HG03378 (cell line): Measurements from ENCODE around the gene GEMIN7.

Experiments used
- ATAC-seq: cut with Tn5 transposase; IDR thresholded peaks from one replicate; pipeline ENCODE4 v1.9.1; 2021; ENCODE audit warnings: mild to moderate bottlenecking, moderate library complexity; ENCODE audit not compliant: unreplicated experiment

Gene GEMIN7

DNA sequence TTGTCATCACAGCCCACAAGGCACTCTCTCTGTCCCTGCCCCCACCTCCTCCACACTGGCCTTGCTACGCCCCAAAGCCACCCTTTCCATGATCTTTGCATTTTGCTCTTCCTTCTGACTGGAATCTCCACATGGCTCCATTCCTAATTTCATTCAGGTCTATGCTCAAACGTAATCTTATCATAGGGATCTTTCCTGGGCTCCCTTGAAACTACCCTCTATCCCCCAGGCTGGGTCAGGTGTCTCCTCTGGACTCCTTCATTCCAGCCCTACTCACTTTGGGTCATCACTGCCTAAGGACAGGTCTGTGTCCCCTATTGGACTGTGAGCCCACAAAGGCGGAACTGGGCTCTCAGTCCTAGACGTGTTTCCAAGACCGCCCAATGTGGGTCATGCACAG is 3.1 kb downstream of the GEMIN7 start:
- ATAC-seq = no peak

DNA sequence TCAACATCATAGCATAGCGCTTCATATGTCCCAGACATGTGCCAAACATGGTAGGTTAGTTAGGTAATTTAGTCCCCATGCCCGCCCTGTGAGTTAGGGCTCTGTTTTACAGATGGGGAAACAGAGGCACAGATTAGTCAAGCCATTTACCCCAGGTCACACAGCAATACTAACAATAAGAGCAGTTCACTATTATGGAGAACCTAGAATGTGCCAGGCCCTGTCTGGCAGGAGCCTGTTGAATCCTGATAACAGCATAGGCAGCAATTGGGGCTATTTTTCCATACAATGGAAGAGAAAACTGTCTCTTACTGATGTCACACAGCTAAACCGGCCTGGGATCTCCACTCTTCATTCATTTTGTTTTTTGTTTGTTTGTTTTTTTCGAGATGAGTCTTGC is 7.4 kb downstream of the GEMIN7 start:
- no peak for ATAC-seq

DNA sequence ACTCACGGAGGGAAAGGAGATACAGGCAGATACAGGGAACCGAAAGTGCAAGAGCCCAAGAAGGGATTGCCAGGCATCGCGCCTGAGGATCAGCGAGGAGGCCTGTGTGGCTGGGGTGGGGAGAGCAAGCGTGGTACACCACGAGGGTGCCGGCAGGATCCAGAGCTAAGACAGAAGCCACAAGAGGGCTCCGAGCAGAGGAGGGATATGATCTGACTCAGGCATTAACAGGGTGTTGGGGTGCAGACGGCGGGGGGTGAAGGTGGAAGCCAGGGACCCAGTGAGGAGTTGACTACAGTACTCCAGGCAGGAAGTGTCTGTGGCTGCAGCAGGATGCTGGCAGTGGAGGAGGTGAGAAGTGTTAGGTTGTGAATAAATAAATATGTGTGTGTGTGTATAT is 8.5 kb downstream of the GEMIN7 start:
- no peak for ATAC-seq

DNA sequence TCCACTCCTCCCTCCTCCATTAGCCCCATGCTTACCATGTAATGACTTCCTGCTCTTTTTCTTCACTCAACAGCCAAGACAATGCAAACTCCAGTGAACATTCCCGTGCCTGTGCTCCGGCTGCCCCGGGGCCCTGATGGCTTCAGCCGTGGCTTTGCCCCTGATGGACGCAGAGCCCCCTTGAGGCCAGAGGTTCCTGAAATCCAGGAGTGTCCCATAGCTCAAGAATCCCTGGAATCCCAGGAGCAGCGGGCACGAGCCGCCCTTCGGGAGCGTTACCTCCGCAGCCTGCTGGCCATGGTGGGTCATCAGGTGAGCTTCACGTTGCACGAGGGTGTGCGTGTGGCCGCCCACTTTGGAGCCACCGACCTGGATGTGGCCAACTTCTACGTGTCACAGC is 11.0 kb downstream of the GEMIN7 start:
- no peak for ATAC-seq

DNA sequence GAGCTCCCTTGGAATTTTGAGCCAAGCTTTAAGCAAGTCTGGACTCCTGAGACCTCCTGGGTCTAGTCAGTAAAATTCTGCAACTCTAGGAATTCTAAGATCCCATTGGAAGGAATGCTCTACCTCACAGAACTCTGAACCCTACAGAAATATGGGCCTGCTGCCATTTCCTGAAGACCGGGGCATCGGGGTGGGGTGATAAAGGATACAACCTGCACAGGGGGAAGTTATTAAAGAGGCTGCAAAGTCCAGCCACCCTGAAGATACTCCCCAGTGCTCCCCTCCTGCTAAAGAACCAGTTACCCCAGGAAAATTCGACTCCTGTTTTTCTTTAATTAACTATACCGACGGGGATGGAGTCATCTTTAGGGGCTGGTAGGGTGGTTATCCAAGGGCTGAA is 11.5 kb downstream of the GEMIN7 start:
- ATAC-seq = no peak

DNA sequence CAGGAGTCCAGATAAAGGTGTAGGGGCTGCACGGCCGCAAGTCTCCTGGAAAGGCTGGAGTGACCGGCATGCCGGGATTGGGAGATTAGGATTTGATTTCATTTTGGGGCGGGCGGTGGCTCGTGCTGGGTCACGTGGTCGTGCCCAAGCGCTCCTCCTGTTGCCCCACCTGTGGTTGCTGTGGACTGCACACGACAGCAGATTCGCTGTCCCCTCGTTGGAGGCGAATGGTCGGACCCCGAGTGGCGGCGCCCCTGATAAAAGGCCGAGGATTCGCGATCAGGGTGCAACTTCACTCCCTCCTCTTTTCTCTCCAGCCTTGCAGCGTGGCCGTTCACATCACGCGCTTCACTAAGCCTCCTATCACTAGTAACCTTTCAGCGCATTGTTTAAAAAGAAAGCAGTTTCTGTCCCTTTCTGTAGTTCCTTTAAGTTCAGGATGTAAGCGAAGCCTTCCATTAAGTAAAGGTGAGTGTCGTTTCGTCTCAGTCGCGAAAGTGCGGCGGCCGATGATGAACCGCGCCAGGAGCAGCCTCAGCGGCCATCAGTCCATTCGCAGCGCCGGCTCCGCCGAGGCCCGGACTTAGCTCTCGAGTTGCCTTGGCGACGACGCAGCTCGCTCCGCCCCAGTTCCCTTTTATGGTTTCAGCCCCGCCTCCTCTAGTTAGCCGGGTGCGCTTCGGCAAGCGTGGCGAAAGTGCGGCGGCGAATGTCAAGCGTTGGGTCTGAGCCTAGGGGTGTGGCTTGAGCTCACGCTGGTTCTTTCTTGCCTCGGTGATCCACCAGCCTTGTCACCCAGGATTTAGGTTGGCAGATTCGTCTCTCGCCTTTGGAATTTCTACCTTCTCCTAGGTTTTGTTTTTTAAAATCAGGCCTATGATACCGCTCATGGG is 12.2 kb downstream of the GEMIN7 start:
- ATAC-seq = peak; percentile 59

DNA sequence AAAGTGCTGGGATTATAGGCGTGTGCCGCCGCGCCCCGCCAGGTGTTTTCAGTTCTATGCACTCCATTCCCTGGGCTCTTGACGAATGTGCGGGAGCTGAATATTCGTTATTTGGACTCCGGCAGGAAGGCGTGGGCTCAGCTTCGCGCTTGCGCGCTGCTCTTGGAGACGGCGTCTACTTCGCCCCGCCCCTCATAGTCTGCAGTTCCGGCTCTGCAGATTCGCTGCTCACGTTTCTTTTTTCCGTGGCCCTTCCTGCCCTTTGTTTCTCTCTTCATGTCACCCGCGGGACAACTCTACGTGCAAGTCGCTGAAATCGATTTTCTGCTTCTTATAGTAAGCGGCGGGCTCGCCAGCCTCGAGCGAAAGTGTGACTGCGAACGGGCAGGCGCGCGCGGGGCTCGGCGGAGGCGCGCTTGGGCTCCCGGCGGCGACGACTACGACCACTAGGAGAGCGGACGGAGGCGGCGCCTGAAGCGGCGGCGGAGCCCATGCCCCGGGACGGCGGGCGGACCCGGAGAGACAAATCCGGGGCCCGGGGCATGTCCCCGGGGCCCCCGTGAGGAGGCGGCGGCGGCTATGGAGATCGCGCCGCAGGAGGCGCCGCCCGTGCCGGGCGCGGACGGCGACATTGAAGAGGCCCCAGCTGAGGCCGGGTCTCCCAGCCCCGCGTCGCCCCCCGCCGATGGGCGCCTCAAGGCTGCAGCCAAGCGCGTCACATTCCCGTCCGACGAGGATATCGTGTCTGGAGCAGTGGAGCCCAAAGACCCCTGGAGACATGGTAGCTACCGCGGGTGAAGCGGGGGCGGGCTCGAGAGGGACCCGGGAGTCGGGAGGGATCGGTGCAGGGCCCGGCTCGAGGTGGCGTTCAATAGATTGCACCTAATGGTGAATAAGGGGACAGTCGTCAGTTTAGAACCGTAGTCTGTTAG is 14.0 kb downstream of the GEMIN7 start, which contains the start of gene PPP1R37:
Gene PPP1R37 (plus strand): TSS at position 433 of the 932 bp plus-strand sequence. CDS start 147 bp downstream, at position 580.
- peak; percentile 55 for ATAC-seq

DNA sequence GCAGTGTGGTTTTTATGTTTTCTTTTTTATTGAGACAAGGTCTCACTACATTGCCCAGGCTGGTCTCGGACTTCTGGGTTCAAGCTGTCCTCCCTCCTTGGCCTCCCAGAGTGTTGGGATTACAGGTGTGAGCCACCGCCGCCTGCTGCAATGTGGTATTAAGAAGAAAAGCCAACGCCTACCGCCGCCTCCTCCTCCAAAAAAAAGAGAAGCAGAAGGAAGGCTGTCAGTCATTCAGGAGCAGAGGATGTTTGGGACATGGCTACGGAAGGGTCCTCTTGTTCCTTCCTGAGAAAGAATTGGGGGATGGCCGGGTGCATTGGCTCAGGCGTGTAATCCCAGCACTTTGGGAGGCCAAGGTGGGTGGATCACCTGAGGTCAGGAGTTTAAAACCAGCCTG is 15.1 kb downstream of the GEMIN7 start:
- ATAC-seq = no peak

DNA sequence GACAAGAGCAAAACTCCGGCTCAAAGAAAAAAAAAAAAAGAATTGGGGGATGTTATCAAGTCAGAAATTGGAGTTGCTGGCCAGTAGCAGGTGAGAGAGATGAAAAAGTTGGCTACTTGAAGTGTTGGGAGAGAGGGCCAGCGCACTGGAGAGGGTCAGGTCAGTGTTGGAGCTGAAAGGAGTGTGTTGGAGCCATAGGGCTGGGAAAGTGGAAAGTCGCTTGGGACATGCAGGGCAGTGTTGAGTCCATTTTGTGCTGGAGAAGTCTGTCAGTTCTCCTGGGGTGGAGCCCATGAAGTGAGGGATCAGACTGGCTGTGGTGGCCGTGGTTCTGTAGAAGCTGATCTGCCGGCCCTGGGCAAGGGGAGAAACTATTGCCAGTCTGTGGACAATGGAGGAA is 15.6 kb downstream of the GEMIN7 start:
- ATAC-seq = no peak

DNA sequence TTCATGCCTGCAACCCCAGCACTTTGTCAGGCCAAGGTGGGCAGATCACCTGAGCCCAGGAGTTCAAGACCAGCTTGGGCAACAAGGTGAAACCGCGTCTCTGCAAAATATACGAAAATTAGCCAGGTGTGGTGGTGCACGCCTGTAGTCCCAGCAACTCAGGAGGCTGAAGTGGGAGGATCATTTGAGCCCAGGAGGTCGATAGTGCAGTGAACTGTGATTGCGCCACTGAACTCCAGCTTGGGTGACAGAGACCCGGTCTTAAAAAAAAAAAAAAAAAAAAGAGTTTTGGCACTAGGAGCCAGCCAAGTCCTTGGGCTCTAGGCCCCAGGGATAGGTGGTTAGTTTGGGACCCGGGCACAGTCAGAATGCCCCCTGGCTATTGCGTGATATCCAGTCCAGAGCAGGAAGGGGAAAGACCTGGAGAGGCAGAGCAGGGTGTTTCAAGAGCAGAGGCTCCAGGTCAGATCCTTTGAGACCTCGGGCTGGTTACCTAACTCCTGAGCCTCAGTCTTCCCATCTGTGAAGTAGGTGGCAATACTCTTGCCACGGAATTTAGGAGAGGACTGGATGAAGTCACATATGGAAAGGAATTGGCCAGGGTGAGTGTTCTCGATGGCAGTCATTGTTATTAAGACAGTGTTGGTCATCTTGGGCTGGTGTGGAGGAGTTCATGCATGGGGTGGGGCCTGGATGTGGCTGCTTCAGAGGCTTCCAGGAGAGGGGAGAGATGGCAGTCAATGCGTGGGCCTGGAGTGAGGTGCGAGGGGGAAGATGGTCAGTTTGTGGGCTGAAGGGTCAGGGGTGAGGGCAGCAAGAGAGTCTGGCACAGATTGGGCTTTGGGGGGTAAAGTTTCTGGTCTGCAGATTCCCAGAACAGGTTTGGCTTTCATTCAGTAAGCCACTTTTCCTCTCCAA is 16.7 kb downstream of the GEMIN7 start:
- ATAC-seq = no peak

DNA sequence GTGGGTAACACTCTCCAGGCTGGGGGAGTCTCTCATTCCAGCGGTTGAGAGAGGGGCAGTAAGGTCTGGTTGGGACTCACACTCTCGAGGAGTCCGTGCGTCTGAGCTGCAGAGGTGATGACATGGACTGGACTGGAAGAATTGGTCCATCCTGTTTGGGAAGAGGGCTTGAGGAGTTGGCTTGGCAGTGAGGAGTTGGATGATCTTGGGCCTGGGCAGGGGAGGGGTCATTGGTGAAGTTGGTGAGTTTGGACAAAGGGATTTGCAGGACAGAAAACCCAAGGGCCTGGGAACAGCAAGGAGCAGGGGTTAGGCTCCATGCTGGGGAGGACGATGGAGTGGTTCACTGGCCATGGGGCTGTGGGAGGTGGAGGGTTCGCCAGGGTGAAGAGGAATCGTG is 17.6 kb downstream of the GEMIN7 start:
- ATAC-seq = no peak

DNA sequence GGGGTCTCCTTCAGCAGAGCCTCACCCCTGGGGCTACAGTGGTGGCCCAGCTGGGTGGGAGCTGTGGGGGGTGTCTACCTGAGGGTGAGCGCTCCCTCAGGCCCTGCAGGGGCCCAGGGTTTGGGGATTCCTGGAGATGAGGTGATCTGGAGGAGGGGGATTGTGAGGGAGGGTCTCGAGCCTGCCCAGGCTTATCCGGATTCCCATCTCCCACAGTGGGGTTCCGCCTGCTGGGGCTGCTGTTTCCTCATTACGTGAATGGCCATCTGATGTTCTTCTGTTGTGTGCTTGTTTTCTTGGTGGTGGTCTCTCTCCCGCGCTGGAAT is 18.4 kb downstream of the GEMIN7 start:
- ATAC-seq = no peak

DNA sequence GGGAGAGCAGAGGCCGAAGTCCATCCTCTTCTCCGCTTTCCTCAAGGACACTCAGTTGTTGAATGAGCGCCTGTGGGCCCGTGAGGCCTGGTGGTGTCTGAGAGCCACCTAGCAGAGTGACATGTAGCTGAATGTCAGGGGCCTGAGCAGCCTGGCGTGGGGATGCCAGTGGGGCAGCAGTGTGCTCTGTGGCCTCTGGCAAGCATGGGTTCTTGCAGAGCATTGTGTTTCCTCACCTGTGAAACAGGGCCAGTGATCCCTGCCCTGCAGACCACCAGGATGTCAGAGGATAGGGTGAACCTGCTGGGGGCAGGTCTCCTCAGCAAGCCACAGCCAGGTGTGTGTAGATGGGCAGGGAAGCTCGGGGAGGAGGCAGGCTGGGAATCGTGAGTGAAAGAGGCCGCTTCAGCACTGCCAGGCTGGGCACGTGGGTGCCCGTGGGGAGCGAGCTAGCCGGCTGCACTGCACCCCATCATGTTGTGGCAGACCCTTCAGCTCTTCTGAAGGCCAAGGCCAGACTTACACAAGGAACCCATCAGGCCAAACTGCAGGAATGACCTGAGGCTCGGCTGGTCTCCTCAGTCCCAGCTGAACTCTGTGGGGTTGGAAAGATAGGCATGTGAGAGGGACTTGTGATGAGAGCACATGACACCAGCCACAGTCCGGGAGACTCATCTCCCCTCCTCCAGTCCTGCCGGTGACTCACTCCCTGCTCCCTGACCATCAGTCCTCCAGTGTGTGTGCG is 18.9 kb downstream of the GEMIN7 start:
- ATAC-seq = no peak

DNA sequence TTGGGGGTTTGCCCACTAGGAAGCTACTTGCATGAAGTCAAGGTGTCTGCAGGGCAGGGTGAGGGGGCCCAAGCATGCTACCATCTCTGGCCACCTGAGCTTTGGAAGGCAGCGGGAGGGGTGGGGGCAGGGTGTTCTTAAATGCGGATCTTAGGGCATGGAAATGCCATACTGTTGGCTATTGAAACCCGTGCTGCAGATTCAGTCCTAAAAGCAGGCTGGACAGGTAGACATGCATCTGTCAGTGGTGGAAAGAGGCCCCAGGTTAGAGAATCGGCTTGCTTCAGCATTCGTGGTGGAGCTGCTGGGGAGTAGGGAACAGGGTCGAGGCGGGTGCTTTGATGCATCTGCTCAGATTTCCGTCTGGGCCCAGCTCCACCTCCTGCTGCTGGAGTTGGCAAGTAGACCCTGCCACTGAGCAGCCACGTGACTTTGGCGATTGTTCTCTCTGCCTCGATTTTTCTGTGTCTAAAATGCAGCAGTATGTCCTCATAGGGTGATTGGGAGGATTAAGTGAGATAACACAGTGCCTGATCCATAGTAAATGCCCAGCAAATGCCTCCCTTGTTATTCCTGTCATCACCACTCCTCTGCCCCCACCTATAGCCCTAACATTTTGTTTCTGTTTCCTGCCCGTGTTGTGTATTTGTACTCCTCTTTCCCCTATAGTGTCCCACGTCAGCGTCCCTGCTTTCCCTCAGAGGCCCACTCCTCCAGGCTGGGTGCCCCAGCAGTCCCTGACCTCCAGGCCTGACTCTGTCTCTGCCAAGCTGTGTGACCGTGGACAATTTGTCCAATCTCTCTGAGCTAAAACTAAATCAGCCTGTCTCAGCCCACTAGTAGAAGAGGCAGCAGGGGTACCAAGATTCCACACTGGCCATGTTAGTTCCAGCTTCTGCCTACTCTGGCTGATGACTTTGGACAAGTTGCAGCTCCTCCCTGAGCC is 19.7 kb downstream of the GEMIN7 start:
- no peak for ATAC-seq

DNA sequence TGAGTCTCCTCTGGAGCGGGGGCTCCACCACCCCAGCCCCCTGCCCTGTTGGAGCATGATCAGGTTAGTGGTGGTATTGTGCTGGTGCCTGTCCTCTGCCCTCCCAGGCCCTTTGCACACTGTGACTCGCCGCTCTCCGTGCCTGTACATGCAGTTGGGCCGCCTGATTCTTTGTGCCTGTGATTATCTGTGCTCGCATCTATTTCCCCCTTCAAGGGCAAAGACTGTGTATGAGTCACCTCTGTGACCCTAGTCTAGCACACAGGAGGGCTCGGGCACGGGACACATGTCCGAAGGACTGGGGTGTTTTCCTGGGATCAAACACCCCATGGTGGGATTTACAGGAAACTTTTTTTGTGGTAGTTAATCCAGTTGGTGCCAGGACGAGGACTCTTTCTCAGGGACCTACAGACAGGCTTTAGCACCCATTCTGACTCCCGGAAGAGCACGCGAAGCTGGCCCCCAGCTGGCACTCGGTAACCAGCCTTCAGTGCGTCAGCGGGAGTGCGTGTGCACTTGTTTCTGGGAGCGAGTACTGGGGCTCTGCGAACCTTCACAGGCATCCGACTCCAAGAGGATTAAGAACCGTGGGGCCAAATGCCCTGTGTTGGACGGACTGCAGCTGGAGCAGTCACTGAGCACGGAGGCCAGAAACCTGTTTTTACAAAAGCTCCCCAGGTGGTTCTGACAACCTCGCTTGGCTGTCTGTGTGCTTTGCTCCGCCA is 20.6 kb downstream of the GEMIN7 start:
- no peak for ATAC-seq

DNA sequence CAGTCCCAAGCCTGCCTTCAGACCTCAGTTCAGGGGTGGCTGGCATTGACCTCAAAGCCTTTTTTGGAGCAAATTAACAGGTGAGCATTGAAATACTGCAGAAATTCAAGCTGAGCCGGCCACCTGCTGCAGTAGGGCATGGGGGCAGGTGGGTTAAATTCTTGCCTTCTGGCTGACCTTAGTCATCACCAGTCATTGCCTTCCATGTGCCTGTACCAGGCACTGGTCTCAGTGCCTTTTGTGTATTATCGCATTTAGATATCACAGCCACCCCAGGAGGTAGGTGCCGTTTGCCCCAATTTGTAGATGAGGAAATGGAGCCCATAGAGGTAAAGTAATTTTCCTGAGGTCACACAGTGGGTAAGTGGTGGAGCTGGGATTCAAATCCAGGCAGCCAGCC is 21.1 kb downstream of the GEMIN7 start:
- ATAC-seq = no peak

DNA sequence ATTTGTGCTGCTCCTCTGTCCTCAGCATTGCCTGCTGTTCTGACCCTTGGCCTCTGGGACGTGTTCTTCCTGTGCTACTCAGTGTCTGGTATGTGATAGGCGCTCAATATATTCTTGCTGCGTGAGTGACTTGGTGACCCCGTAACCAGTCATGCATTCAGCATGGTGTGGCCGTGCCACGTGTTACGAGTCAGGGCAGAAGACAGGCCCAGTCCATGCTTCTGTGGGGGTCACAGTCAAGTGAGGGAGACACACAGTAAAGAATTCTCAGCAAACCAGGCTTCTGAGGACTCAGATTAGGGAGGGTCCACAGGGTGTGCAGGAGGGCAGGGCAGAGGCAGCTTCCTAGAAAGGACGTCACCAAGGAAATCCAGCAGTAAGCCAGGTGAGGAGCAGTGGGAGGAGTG is 21.8 kb downstream of the GEMIN7 start:
- ATAC-seq = no peak

DNA sequence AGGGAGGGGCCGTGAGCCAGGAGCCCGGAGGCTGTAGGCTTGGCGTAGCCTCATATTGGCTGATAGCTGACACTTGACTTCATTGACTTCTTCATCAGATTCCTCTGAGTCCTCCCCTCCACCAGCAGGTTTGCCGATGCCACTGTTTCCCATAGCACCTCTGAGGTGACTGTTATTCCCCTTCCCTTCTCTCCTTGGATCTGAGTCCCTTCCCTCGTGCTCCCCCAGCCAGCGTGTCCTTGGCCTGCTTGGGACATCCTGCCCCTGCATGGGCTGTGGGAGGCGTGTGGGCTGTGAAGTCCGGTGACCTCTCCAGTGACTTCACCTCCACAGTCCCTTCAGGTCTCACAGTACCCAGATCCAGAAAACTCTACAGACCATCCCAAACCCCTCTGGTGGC is 22.7 kb downstream of the GEMIN7 start:
- ATAC-seq = no peak
